ENCODE data around the gene ACSS1.

The ACSS1 gene

GRCh38 chr20:25077610-25078169 lies 19.8 kb upstream of the ACSS1 start:
- DNase-seq = peak; percentile 24

- peak; percentile 95 for DNase-seq
Measured at GRCh38 chr20:25076731-25077609, 19.0 kb upstream of the ACSS1 start.

- no peak for DNase-seq
Measured at GRCh38 chr20:25076201-25076600, 18.3 kb upstream of the ACSS1 start.

GRCh38 chr20:25073544-25073943 lies 15.6 kb upstream of the ACSS1 start:
- DNase-seq = no peak

- DNase-seq = no peak
Measured at GRCh38 chr20:25072226-25072811, 14.4 kb upstream of the ACSS1 start.

- DNase-seq = no peak
Measured at GRCh38 chr20:25071734-25072133, 13.8 kb upstream of the ACSS1 start.

GRCh38 chr20:25070821-25071473 lies 13.0 kb upstream of the ACSS1 start:
- DNase-seq = no peak

GRCh38 chr20:25067102-25067987 lies 9.4 kb upstream of the ACSS1 start:
- DNase-seq = no peak

- DNase-seq = peak; percentile 71
Measured at GRCh38 chr20:25066386-25066785, 8.4 kb upstream of the ACSS1 start.

- DNase-seq = peak; percentile 84
Measured at GRCh38 chr20:25065625-25066338, 7.8 kb upstream of the ACSS1 start.

- DNase-seq = no peak
Measured at GRCh38 chr20:25065072-25065624, 7.2 kb upstream of the ACSS1 start.

- DNase-seq = no peak
Measured at GRCh38 chr20:25064561-25065071, 6.7 kb upstream of the ACSS1 start.

- DNase-seq = no peak
Measured at GRCh38 chr20:25063981-25064380, 6.0 kb upstream of the ACSS1 start.

- DNase-seq = no peak
Measured at GRCh38 chr20:25063546-25063945, 5.6 kb upstream of the ACSS1 start.

GRCh38 chr20:25062841-25063240 lies 4.9 kb upstream of the ACSS1 start:
- DNase-seq = no peak

- DNase-seq = no peak
Measured at GRCh38 chr20:25061821-25062530, 4.0 kb upstream of the ACSS1 start.

- no peak for DNase-seq
Measured at GRCh38 chr20:25061103-25061799, 3.3 kb upstream of the ACSS1 start.

GRCh38 chr20:25059866-25060465 lies 2.0 kb upstream of the ACSS1 start:
- DNase-seq = no peak

Measured in NCI-H510A treated with DMSO at 0.1 percent for 48 hours (cell line).